GM23338 (cell line): Measurements from ENCODE around the gene KCNIP3. TPM values are rescaled to one million over a fixed set of nuclear protein-coding genes. Genes with fewer than 3 reads are reported as not detected.

ENCODE experiments used
- ATAC-seq: fragments of 200-7000 bp; cut with Tn5 transposase; 3 replicates; pipeline ENCODE4 v1.9.1; 2020
- DNase-seq: peaks from one replicate; pipeline ENCODE4 v3.0.0-alpha.2; 2015; ENCODE audit warnings: low spot score
- H2AFZ ChIP-seq: fragments of 200-600 bp; sonication (generic); 2 replicates; pipeline ENCODE4 v1.8.0; 2016; ENCODE audit warnings: antibody characterized with exemption, mild to moderate bottlenecking, moderate library complexity
- H3F3A ChIP-seq: fragments of 200-600 bp; sonication (generic); replicated peaks from 2 replicates; pipeline ENCODE4 v1.8.0; 2017; ENCODE audit warnings: antibody characterized with exemption, mixed run types, low read depth
- H3K27ac ChIP-seq: fragments of 200-600 bp; sonication (generic); 2 replicates; pipeline ENCODE4 v1.6.1; 2016; ENCODE audit warnings: low read depth
- H3K27me3 ChIP-seq: fragments of 200-600 bp; sonication (generic); 2 replicates; pipeline ENCODE4 v1.8.0; 2016; ENCODE audit warnings: mild to moderate bottlenecking, mixed run types, moderate library complexity; ENCODE audit not compliant: insufficient read depth
- H3K36me3 ChIP-seq: fragments of 200-600 bp; sonication (generic); 2 replicates; pipeline ENCODE4 v1.8.0; 2016; ENCODE audit warnings: mild to moderate bottlenecking; ENCODE audit not compliant: insufficient read depth
- H3K4me1 ChIP-seq: fragments of 200-600 bp; sonication (generic); 2 replicates; pipeline ENCODE4 v1.8.0; 2016; ENCODE audit warnings: mild to moderate bottlenecking, moderate library complexity; ENCODE audit not compliant: insufficient read depth
- H3K4me2 ChIP-seq: fragments of 200-600 bp; sonication (generic); 2 replicates; pipeline ENCODE4 v1.7.1; 2017; ENCODE audit warnings: mixed run types
- H3K4me3 ChIP-seq: fragments of 200-600 bp; sonication (generic); 2 replicates; pipeline ENCODE4 v1.6.1; 2016; ENCODE audit warnings: mixed run types
- H3K79me2 ChIP-seq: fragments of 200-600 bp; sonication (generic); replicated peaks from 2 replicates; pipeline ENCODE4 v1.8.0; 2017; ENCODE audit warnings: mild to moderate bottlenecking; ENCODE audit not compliant: insufficient read depth
- H3K9me2 ChIP-seq: fragments of 200-600 bp; sonication (generic); 2 replicates; pipeline ENCODE4 v1.8.0; 2017; ENCODE audit not compliant: insufficient read depth
- H4K20me1 ChIP-seq: fragments of 200-600 bp; sonication (generic); replicated peaks from 2 replicates; pipeline ENCODE4 v1.8.0; 2017; ENCODE audit warnings: mild to moderate bottlenecking; ENCODE audit not compliant: insufficient read depth
- H3K27ac Mint-ChIP-seq: 2 replicates; pipeline ENCODE4 v1.8.0; 2020; ENCODE audit warnings: inconsistent platforms, mild to moderate bottlenecking, moderate library complexity, mixed read lengths
- H3K27me3 Mint-ChIP-seq: 3 replicates; pipeline ENCODE4 v1.8.0; 2022; ENCODE audit warnings: low read depth, mild to moderate bottlenecking, moderate library complexity, mixed read lengths, inconsistent platforms; ENCODE audit not compliant: insufficient read depth, poor library complexity
- H3K36me3 Mint-ChIP-seq: 3 replicates; pipeline ENCODE4 v1.8.0; 2021; ENCODE audit warnings: low read depth, mild to moderate bottlenecking, inconsistent platforms, moderate library complexity, mixed read lengths
- H3K4me1 Mint-ChIP-seq: 3 replicates; pipeline ENCODE4 v1.8.0; 2020; ENCODE audit warnings: mild to moderate bottlenecking, inconsistent platforms, mixed read lengths
- H3K4me3 Mint-ChIP-seq: 3 replicates; pipeline ENCODE4 v1.8.0; 2021; ENCODE audit warnings: moderate library complexity, mild to moderate bottlenecking, inconsistent platforms, mixed read lengths
- H3K9me3 Mint-ChIP-seq: 3 replicates; pipeline ENCODE4 v1.8.0; 2020; ENCODE audit warnings: moderate library complexity, mild to moderate bottlenecking, inconsistent platforms, mixed read lengths
- JUNB ChIP-seq: IDR thresholded peaks from one replicate; pipeline ENCODE4 v1.6.1; 2016; ENCODE audit warnings: antibody characterized with exemption; ENCODE audit not compliant: unreplicated experiment
- ZNF462 ChIP-seq: fragments of 250-450 bp; sonication (Bioruptor Pico); IDR thresholded peaks from 2 replicates; pipeline ENCODE4 v1.5.0; 2020; ENCODE audit warnings: mild to moderate bottlenecking, moderate library complexity
- polyA plus RNA-seq: library from polyadenylated mRNA; unstranded; fragments of >200 nt; fragmentation: Nextera tagmentation; extraction: Ambion mirVana; gene quantifications from 2 replicates; pipeline ENCODE4 v1.2.1, GENCODE V29; 2016
- total RNA-seq: library from RNA; depleted of rRNA; stranded (reverse); fragments of >200 nt; shearing (Covaris generic); gene quantifications from 2 replicates; pipeline ENCODE4 v1.2.3, GENCODE V29; 2014

The KCNIP3 gene
- total and polyA plus RNA-seq, 2 experiments from 2014 or later = 0.32 to 0.83 TPM

GRCh38 chr2:95347681-95348608 is 50.8 kb downstream of the KCNIP3 start (continued):
- TF ChIP-seq ZNF462 (CRISPR knock-in tag) (no peak), JUNB (no peak)

- no peak overlapping the region for H2AFZ ChIP-seq
- H3K9me2 ChIP-seq = no peaks in the 10 kb centered on the region
- Mint-ChIP-seq H3K27me3 (peaks cover 40% of the 10 kb centered on the region), H3K4me1 (no peaks in the 10 kb centered on the region), H3K27ac (no peak overlapping the region), H3K36me3 (no peaks in the 10 kb centered on the region), H3K9me3 (no peaks in the 10 kb centered on the region), H3K4me3 (no peak overlapping the region)
- H3K27me3 ChIP-seq = peaks cover 48% of the 10 kb centered on the region
- H4K20me1 ChIP-seq = no peaks in the 10 kb centered on the region
- no peaks in the 10 kb centered on the region for H3K4me1 ChIP-seq
- DNase-seq (no peak), ATAC-seq (no peak)
- no peaks in the 10 kb centered on the region for H3K36me3 ChIP-seq
- H3K4me2 ChIP-seq = no peak overlapping the region
- TF ChIP-seq ZNF462 (CRISPR knock-in tag) = no peak
- H3F3A ChIP-seq = no peaks in the 10 kb centered on the region
- H3K79me2 ChIP-seq = no peaks in the 10 kb centered on the region
- H3K4me3 ChIP-seq = no peak overlapping the region
- H3K27ac ChIP-seq = no peak overlapping the region
These were observed 51.7 kb downstream of the KCNIP3 start for GRCh38 chr2:95348609-95349567.
